ENCODE data around the gene C1orf159.

Gene C1orf159

GRCh38 chr1:1080122-1080757, 35.6 kb downstream of the C1orf159 start (continued):
- peak; percentile 61 for TF ChIP-seq ZNF398 (tag by site-specific recombination; IDR thresholded peaks at IDR 0.05)
- TF ChIP-seq PRDM10 (tag by site-specific recombination; IDR thresholded peaks at IDR 0.05): peak; percentile 84

- Histone ChIP-seq H3K27ac (ENCODE audit: extremely low read depth, low read depth, low read length) (peak overlapping the region; percentile 2; the same call in 1 of the 2 replicates), H3K9me3 (ENCODE audit: control insufficient read depth, insufficient read depth, low read depth, low read length) (no peaks in the 10 kb centered on the region), H3K4me1 (ENCODE audit: control insufficient read depth, insufficient read depth, low read length) (peaks cover 3% of the 10 kb centered on the region; the same call in 1 of the 2 replicates), H3K4me3 (ENCODE audit: low read depth, low read length) (no peak overlapping the region; the same call in 1 of the 2 replicates), H3K36me3 (ENCODE audit: control insufficient read depth in 2 of 2, insufficient read depth in 1 of 2, low read length in 2 of 2) (no peaks in the 10 kb centered on the region)
- CTCF ChIA-PET: interaction anchor here (0.6 to 1.3 kb wide), 3 partner anchors 16 to 198 kb away, joined by 3 to 7 read pairs (median 5); no protein-coding TSS in a partner anchor
- POLR2A ChIA-PET: interaction anchor here (0.7 to 1.7 kb wide), 9 partner anchors 11 to 152 kb away, joined by 3 to 7 read pairs (median 3); no protein-coding TSS in a partner anchor
- peak; percentile 17; the same call in 1 of the 2 replicates for TF ChIP-seq ZNF423 (tag by site-specific recombination; IDR thresholded peaks at IDR 0.05)
- TF ChIP-seq ZBTB7A (tag by site-specific recombination; IDR thresholded peaks at IDR 0.05; ENCODE audit: low read depth): peak; percentile 90
- TF ChIP-seq ZNF37A (tag by site-specific recombination; IDR thresholded peaks at IDR 0.05): no peak
- TF ChIP-seq ZNF561 (tag by site-specific recombination; IDR thresholded peaks at IDR 0.05; ENCODE audit: borderline replicate concordance): no peak
- no peak for TF ChIP-seq AEBP2 (tag by site-specific recombination; IDR thresholded peaks at IDR 0.05; ENCODE audit: borderline replicate concordance)
- peak; percentile 97 for TF ChIP-seq KLF1 (tag by site-specific recombination; IDR thresholded peaks at IDR 0.05)
- TF ChIP-seq ZNF138 (tag by site-specific recombination; IDR thresholded peaks at IDR 0.05; ENCODE audit: borderline replicate concordance): no peak
- no peak for TF ChIP-seq ZNF433 (tag by site-specific recombination; IDR thresholded peaks at IDR 0.05; ENCODE audit: low read depth)
- TF ChIP-seq ZNF660 (tag by site-specific recombination; IDR thresholded peaks at IDR 0.05): peak; percentile 40; the same call in 1 of the 2 replicates
- TF ChIP-seq ZNF623 (tag by site-specific recombination; IDR thresholded peaks at IDR 0.05): no peak
- TF ChIP-seq ZNF501 (tag by site-specific recombination; IDR thresholded peaks at IDR 0.05): peak; percentile 77
- TF ChIP-seq ZFP37 (tag by site-specific recombination; IDR thresholded peaks at IDR 0.05): peak; percentile 98
- no peak for TF ChIP-seq ZNF596 (tag by site-specific recombination; IDR thresholded peaks at IDR 0.05)
- TF ChIP-seq SP3 (tag by site-specific recombination; IDR thresholded peaks at IDR 0.05): peak; percentile 91
- peak; percentile 73; the same call in 1 of the 2 replicates for TF ChIP-seq ZIC2 (tag by site-specific recombination; IDR thresholded peaks at IDR 0.05)
- TF ChIP-seq ZNF529 (tag by site-specific recombination; IDR thresholded peaks at IDR 0.05; ENCODE audit: insufficient replicate concordance): no peak
- TF ChIP-seq ZFP69B (tag by site-specific recombination; IDR thresholded peaks at IDR 0.05): peak; percentile 100
- TF ChIP-seq GLIS2 (tag by site-specific recombination; IDR thresholded peaks at IDR 0.05): peak; percentile 98
- no peak for TF ChIP-seq ZNF280D (tag by site-specific recombination; IDR thresholded peaks at IDR 0.05)
- no peak for TF ChIP-seq ZNF175 (tag by site-specific recombination; IDR thresholded peaks at IDR 0.05)
- no peak for TF ChIP-seq ZNF221 (tag by site-specific recombination; IDR thresholded peaks at IDR 0.05; ENCODE audit: borderline replicate concordance)
Observed at GRCh38 chr1:1079408-1080121, 36.3 kb downstream of the C1orf159 start.
